GM21619 (cell line): Measurements from ENCODE around the gene TMEM219.

Experiments used
- ATAC-seq: cut with Tn5 transposase; IDR thresholded peaks from one replicate; pipeline ENCODE4 v1.9.1; 2021; ENCODE audit not compliant: unreplicated experiment

The TMEM219 gene

GRCh38 chr16:29978564-29979270 is 16.8 kb downstream of the TMEM219 start:
- no peak for ATAC-seq

- ATAC-seq, result no peak
These were observed 20.9 kb downstream of the TMEM219 start for GRCh38 chr16:29982560-29983419.

DNA sequence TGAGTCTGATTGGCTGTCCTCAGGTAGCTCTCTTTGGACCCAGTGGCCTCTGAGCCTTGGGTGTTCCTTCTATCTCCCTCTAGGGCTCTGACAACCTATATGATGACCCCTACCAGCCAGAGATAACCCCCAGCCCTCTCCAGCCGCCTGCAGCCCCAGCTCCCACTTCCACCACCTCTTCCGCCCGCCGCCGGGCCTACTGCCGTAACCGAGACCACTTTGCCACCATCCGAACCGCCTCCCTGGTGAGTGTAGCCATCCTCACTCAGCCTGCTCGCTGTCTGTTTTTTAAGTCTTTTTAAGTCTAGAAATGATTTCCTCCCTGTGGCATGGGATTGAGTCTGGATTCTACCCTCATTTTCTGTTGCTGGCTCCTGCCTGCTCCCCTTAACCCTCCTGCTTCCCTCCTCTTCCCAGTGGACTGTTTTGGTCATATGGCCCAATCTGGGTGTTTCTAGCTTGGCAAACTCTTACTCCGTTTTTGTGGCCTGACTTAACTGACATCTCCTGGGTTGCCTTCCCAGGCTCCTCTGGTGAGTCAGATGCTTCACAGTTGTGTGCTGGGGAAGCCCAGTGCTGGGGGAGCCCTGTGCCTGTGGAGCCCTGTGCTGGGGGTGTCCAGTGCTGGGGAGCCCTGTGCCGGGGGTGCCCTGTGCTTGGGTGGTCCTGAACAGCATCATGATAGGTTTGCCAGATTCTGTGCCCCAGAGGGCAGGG is 21.7 kb downstream of the TMEM219 start:
- ATAC-seq, result no peak

DNA sequence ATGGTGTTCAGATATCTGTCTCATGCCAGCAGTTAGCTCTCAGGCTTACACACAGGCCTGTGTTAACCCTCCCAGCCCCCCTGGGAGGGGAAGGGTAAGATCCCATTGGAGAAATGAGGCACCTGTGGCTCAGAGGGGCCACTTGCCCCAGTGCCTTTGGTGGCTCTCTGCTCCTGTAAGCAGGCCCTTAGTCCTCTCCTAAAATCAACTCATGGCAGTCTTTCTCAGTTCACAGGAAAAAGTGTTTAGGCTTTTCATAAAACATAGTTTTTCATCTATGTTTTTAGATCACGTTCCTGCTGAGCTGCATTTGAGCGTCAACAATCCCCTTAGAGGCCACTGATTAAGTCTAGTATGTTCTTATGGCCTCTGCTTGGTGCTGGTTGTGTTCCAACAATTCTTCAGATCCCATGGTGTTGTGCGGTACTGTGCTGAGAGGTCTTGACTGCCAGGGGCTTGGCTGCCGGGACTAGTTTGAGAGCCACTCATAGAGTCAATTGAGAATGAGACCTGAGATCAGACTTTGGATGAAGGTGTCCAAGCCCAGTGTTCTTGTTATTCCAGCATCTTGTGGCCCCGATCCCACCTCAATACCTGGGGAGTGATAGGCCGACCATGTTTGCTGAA is 22.4 kb downstream of the TMEM219 start:
- ATAC-seq, result no peak

DNA sequence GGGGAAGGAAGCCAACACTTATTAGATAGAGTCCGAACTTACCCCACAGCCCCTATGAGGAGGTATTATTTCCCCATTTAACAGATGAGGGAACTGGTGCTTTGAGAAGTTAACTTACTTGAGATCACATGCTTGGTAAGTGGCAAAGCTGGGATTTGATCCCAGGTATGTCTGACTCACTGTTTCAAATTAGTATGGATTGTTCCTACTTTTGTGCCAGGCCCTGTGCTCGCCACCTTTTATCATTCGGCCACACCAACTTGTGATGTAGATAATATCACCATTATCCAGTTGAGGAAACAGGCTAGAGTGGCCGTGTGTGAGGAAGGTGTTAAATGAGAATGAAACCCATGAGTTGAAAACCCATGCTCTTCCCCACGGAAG is 22.9 kb downstream of the TMEM219 start:
- ATAC-seq, result no peak

- ATAC-seq, result no peak
These were observed 23.5 kb downstream of the TMEM219 start for GRCh38 chr16:29985271-29985811.

- no peak for ATAC-seq
These were observed 24.4 kb downstream of the TMEM219 start for GRCh38 chr16:29986231-29986630.

- ATAC-seq, result no peak
These were observed 25.1 kb downstream of the TMEM219 start for GRCh38 chr16:29986931-29987330.

DNA sequence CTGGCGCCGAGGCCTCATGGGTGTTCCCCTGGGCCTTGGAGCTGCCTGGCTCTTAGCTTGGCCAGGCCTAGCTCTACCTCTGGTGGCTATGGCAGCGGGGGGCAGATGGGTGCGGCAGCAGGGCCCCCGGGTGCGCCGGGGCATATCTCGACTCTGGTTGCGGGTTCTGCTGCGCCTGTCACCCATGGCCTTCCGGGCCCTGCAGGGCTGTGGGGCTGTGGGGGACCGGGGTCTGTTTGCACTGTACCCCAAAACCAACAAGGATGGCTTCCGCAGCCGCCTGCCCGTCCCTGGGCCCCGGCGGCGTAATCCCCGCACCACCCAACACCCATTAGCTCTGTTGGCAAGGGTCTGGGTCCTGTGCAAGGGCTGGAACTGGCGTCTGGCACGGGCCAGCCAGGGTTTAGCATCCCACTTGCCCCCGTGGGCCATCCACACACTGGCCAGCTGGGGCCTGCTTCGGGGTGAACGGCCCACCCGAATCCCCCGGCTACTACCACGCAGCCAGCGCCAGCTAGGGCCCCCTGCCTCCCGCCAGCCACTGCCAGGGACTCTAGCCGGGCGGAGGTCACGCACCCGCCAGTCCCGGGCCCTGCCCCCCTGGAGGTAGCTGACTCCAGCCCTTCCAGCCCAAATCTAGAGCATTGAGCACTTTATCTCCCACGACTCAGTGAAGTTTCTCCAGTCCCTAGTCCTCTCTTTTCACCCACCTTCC is 25.6 kb downstream of the TMEM219 start:
- ATAC-seq, result no peak

DNA sequence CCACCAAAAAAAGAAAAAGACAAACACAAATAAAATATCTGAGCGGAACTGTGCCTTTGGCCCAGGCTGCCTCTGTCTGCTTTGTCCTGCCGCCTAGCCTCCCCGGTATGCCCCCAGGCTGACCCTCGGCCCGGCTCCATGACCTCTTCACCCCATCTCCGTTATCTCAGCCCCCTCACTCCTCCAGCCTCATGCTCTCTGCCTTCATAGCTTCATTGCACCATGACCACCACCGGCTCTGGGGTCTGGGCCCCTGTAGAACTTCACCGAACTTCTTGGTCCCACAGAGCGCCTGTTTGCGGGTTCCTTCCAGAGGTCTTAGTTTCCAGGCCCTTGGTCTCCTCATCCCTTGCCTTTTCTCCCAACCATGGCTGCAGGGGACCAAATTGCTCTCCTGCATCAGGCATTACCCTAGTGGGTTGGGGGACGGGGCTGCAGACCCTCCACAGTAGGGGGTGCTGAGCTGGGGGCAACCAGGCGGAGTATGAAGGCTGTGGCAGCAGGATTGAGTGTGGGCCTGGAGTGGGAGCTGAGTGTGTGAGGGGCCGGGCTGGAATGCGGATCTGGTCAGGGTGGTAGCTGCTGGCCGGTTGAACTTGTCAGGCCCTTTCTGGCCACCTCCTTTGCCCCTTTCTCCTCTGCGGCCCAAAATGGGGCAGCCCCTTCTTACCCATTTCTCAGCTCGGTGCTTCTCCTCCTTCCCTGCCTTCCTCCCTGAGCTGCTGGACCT is 26.6 kb downstream of the TMEM219 start:
- no peak for ATAC-seq

- no peak for ATAC-seq
These were observed 27.4 kb downstream of the TMEM219 start for GRCh38 chr16:29989111-29989858.

GRCh38 chr16:29990034-29990433 is 28.2 kb downstream of the TMEM219 start:
- ATAC-seq, result no peak

DNA sequence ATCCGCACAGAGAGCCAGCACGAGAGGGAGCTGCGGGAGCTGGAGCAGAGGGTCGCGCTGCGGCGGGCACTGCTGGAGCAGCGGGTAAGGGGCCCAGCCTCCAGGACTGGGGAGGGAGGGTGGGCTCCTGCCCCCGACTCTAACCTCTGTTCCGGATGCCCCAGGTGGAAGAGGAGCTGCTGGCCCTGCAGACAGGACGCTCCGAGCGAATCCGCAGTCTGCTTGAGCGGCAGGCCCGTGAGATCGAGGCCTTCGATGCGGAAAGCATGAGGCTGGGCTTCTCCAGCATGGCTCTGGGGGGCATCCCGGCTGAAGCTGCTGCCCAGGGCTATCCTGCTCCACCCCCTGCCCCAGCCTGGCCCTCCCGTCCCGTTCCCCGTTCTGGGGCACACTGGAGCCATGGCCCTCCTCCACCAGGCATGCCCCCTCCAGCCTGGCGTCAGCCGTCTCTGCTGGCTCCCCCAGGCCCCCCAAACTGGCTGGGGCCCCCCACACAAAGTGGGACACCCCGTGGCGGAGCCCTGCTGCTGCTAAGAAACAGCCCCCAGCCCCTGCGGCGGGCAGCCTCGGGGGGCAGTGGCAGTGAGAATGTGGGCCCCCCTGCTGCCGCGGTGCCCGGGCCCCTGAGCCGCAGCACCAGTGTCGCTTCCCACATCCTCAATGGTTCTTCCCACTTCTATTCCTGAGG is 29.1 kb downstream of the TMEM219 start:
- ATAC-seq, result no peak

GRCh38 chr16:29991571-29991904 is 29.7 kb downstream of the TMEM219 start:
- no peak for ATAC-seq

- ATAC-seq, result no peak
These were observed 30.6 kb downstream of the TMEM219 start for GRCh38 chr16:29992344-29992967.

DNA sequence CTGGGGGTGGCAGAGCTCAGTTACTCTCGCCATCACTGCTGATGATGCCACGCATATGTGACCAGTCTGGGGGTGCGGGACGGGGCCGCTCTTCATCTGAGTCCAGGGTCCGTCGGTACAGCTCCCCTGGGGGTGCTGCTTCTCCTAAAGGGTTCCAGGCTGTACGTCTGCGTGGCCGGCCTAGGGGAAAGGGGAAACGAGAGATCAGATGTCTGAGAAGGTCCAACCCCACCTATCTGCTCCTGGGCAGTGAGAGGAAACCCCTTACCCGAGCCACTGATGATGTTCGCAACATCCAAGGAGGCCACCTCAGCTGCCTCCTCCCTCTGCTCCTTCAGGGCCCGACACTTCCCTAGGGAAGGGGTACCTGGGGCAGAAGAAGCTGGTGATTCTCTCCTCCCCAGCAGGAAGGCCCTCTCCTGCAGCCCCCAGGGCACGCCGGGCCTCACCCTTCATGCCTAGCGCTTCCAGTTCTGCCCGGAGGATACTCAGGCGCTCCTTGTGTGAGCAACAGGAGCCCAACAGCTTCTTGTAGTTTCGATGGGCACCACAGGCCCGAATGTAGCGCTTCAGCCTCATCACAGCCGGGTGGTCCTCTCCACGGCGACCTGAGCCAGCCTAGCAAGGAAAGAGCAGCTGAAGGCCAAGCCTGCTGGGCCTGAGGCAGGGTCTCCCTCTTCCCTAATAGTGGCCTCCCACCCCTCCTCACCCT is 31.5 kb downstream of the TMEM219 start:
- no peak for ATAC-seq

DNA sequence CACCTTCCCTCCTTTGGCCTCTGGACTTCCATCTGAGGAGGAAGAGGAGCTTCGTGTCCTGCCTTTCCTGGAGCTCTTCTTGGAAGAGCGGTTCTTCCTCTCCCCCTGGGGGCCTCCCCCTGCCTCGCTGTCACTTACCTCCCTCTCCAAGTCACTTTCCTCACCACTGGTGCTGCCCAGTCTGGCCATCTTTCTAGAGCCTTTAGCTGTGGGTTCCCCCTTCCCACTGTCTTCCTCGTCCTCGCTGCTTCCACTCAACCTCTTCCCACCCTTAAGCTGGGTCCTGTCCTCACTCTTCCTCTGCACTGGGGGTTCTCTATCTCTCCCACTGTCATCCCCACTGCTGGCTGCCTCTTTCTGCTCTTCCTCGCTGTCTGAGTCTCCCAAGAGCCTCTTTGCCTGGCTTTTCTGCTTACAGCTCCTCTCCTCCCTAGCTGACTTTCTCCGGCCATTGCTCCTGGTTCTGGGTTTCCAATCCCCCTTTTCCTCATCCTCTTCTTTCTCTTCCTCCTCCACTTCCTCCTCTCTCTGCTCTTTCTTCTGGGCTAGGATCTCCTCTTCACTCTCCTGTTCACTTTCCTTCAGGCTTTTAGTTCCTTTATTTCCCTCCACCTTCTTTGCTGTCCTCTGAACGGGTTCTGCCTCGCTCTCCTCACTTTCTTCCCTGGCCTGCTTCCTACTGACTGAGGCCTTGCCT is 32.2 kb downstream of the TMEM219 start:
- ATAC-seq, result no peak
